Activated naive CD4-positive, alpha-beta T cell treated with anti-CD3 and anti-CD28 coated beads for 36 hours (primary cell): ENCODE results near the gene BAZ2B. TPM values are rescaled to one million over a fixed set of nuclear protein-coding genes. Genes with fewer than 3 reads are reported as not detected.

ENCODE experiments used
- CTCF ChIA-PET: fragments of 350-600 bp; sonication (Branson Sonifier 250); formaldehyde crosslinking; loops from one replicate; lab custom pipeline; 2021; ENCODE audit warnings: antibody characterized with exemption; lab: Charles Lee
- DNase-seq: peaks from one replicate; pipeline ENCODE4 v3.0.0-alpha.2; 2020
- H3K27ac Mint-ChIP-seq: one replicate; pipeline ENCODE4 v1.8.0; 2021; ENCODE audit warnings: mild to moderate bottlenecking, mixed read lengths
- H3K27me3 Mint-ChIP-seq: one replicate; pipeline ENCODE4 v1.8.0; 2021; ENCODE audit warnings: low read depth, mixed read lengths
- H3K36me3 Mint-ChIP-seq: one replicate; pipeline ENCODE4 v1.8.0; 2021; ENCODE audit warnings: low read depth, mixed read lengths
- H3K4me1 Mint-ChIP-seq: one replicate; pipeline ENCODE4 v1.8.0; 2021; ENCODE audit warnings: low read depth, mixed read lengths
- H3K4me3 Mint-ChIP-seq: one replicate; pipeline ENCODE4 v1.8.0; 2021; ENCODE audit warnings: mild to moderate bottlenecking, moderate library complexity, mixed read lengths
- H3K9me3 Mint-ChIP-seq: one replicate; pipeline ENCODE4 v1.8.0; 2021; ENCODE audit warnings: mixed read lengths
- intact Hi-C: fragments of 100-400 bp; cut with micrococcal nuclease; formaldehyde crosslinking; loops from one replicate; pipeline ENCODE4 v1.15.1; 2023
- total RNA-seq, 2 experiments: library from RNA; stranded (reverse); gene quantifications; one replicate each; pipeline ENCODE4 v1.2.3, GENCODE V29; 2021

BAZ2B gene
- total RNA-seq, 2 experiments from 2014 or later = 8.3 to 9.7 TPM

DNA sequence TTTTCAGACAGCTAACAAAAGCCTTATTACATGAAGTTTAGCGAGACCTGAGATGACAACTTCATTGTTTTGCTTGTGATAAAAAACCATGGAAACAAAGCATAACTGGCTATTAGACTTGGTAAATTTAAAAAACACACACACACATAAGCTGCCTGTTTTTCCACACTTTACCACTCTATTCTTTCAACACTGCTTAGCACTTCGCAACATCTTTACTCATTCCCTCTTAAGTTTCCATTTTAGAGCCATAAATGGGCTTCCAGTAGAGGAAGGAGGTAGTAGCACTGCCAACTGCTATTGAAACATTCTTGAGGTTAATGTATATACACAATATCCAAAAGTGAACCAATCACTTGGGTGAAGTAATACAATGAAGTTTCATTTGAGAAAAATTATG, 54.1 kb downstream of the BAZ2B start:
- Mint-ChIP-seq H3K4me3 (no peak overlapping the region), H3K9me3 (no peaks in the 10 kb centered on the region), H3K4me1 (no peaks in the 10 kb centered on the region), H3K36me3 (peaks cover 2% of the 10 kb centered on the region), H3K27ac (no peak overlapping the region), H3K27me3 (no peaks in the 10 kb centered on the region)
- intact Hi-C loops = no loop called here
- CTCF ChIA-PET = no interaction called here
- no peak for DNase-seq

DNA sequence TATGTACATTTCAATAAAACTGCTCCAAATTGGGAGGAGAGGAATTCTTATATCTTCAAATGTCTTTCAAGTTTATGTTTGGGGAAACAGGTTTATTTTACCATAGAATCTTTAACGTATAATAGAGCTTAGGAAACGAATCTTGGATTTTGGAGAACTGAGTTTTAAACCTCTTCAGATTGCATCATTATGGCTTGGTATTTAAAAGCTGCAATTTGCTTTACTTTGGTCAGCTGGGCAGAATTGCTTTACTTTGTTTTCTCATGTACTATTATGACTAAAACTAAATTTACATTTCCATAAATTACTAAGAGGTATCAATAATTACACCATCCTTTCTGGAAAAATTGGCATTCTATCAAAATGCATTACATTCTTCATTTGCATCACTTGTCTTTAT, 54.6 kb downstream of the BAZ2B start:
- Mint-ChIP-seq H3K27ac (no peak overlapping the region), H3K4me1 (no peaks in the 10 kb centered on the region), H3K27me3 (no peaks in the 10 kb centered on the region), H3K9me3 (no peaks in the 10 kb centered on the region), H3K36me3 (peaks cover 2% of the 10 kb centered on the region), H3K4me3 (no peak overlapping the region)
- DNase-seq = no peak
- CTCF ChIA-PET = no interaction called here
- intact Hi-C loops = no loop called here

DNA sequence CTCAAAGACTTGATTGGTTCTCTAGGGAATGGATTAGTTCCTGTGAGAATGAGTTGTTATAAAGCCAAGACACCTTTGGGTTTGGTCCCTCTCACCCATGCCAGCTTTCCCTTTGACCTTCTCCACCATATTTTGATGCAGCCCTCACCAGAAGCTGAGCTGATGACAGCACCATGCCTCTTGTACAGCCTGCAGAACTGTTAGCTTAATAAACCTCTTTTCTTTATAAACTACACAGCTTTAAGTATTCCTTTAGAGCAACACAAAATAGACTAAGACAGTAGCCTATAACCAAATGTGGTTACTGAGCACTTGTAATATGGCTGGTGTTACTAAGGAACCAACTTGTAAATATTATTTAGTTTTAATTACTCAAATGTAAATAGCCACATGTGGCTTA, 55.1 kb downstream of the BAZ2B start:
- CTCF ChIA-PET = no interaction called here
- peaks cover 2% of the 10 kb centered on the region for H3K36me3 Mint-ChIP-seq
- no peaks in the 10 kb centered on the region for H3K27me3 Mint-ChIP-seq
- no peak overlapping the region for H3K27ac Mint-ChIP-seq
- no peak overlapping the region for H3K4me3 Mint-ChIP-seq
- H3K9me3 Mint-ChIP-seq = no peaks in the 10 kb centered on the region
- H3K4me1 Mint-ChIP-seq = no peaks in the 10 kb centered on the region
- no peak for DNase-seq
- intact Hi-C loops = no loop called here

DNA sequence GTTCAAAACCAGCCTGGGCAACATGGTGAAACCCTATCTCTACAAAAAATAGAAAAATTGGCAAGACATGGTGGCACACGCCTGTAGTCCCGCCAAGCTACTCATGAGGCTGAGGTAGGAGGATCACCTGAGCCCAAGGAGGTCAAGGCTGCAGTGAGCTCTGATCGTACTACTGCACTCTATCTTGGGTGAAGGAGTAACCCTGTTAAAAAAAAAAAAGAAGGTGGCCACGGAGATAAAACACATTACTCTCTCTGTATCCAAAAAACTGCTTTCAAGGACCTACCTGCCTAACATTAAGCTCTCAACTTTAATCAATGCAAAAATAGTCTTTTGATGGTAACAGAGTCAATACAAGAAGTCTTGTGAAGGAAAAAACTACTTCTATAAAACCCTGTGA, 57.3 kb downstream of the BAZ2B start:
- H3K4me3 Mint-ChIP-seq = no peak overlapping the region
- H3K4me1 Mint-ChIP-seq = no peaks in the 10 kb centered on the region
- H3K27me3 Mint-ChIP-seq = no peaks in the 10 kb centered on the region
- intact Hi-C loops = loop anchor here (5.0 to 10.0 kb wide), 3 partner anchors 248 to 406 kb away; no protein-coding TSS in a partner anchor
- H3K36me3 Mint-ChIP-seq = no peaks in the 10 kb centered on the region
- DNase-seq = no peak
- CTCF ChIA-PET = interaction anchor here (0.6 kb wide), 1 partner anchor 407 kb away, joined by 7 read pairs; no protein-coding TSS in a partner anchor
- H3K27ac Mint-ChIP-seq = no peak overlapping the region
- H3K9me3 Mint-ChIP-seq = no peaks in the 10 kb centered on the region

DNA sequence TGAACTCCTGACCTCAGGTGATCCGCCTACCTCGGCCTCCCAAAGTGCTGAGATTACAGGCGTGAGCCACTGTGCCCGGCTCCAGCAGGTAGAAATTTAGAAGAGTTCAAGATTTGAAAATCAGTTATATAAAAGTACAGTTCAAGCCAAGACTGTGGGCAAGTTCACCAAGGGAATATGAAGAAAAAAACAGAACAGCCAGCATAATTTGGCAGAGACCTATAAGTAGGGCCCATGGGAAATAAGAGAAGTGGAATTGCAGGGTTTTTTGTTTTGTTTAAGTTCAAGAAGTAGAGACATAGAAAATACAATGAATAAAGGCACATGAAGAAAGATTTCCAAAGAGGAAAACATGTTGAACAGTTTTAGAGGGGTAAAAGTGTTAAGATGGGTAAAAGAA, 57.9 kb downstream of the BAZ2B start:
- Mint-ChIP-seq H3K4me1 (no peaks in the 10 kb centered on the region), H3K36me3 (no peaks in the 10 kb centered on the region), H3K27me3 (no peaks in the 10 kb centered on the region), H3K9me3 (no peaks in the 10 kb centered on the region), H3K4me3 (no peak overlapping the region), H3K27ac (no peak overlapping the region)
- intact Hi-C loops = loop anchor here (5.0 to 10.0 kb wide), 3 partner anchors 249 to 406 kb away; no protein-coding TSS in a partner anchor
- CTCF ChIA-PET = no interaction called here
- DNase-seq = no peak

DNA sequence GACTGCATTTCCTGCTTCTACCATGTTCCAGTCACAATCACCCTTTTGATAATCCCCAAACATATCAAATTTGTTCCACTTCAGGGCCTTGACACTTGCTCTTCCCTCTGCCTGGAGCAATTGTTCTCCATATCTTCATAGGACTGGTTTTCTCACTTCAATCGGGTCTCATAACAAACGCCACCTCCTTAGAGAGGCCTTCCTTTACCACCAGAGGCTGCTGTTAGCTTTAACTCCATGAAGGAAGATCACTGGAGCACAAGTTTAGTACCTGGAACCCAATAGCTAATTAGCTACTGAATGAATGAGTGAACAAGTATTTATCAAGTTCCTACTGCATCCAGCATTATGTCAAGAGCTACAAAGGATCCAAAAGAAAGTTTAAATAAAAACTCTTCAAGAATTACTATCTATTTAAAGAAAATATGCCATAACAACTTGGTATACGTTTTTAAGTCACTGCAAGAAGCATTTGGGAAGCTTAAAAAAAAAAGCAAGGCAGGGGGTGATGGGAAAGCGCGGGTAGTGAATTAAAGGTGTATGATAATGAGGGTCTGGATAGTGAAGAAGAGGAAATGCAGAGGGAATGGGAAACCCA, 58.8 kb downstream of the BAZ2B start:
- Mint-ChIP-seq H3K4me1 (no peaks in the 10 kb centered on the region), H3K4me3 (no peak overlapping the region), H3K27me3 (no peaks in the 10 kb centered on the region), H3K36me3 (no peaks in the 10 kb centered on the region), H3K27ac (no peak overlapping the region), H3K9me3 (no peaks in the 10 kb centered on the region)
- CTCF ChIA-PET = no interaction called here
- DNase-seq = no peak
- intact Hi-C loops = loop anchor here (5.0 to 10.0 kb wide), 3 partner anchors 250 to 407 kb away; no protein-coding TSS in a partner anchor

DNA sequence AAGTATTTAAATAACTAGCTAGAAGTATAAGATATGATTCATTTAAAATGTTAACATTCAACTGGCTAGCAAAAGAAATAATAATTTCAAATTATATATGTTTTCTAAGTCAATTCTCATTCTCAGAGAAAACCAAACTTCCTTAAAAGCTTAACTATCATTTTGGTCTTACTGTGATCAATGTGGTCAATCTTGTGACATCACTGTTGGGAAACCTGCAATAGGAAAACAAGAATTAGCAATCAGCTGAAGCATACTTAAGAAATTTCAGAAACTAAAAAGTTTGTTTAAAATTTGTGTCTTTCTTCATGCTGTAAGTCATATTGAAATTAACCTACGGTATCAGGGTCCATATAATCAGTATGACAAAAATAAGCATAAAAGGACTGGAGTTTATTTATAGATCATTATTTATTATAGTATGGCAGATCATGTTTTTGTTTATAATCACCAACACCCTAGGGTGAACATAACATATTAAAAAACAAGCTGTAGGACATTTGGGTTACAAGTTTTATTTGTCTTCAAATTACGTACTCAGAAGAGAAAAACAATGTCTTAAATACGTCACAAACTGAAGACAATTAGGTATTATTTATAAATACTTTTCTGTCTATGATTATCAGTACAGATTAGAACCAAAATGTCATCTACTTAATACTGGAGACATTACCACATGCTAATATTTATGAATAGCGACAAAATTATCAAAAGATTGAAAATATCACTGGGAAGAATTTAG, 60.5 kb downstream of the BAZ2B start:
- H3K9me3 Mint-ChIP-seq = no peaks in the 10 kb centered on the region
- H3K27ac Mint-ChIP-seq = no peak overlapping the region
- H3K27me3 Mint-ChIP-seq = no peaks in the 10 kb centered on the region
- no peak overlapping the region for H3K4me3 Mint-ChIP-seq
- no peaks in the 10 kb centered on the region for H3K36me3 Mint-ChIP-seq
- no peaks in the 10 kb centered on the region for H3K4me1 Mint-ChIP-seq
- DNase-seq = no peak
- intact Hi-C loops = loop anchor here (5.0 to 10.0 kb wide), 3 partner anchors 251 to 409 kb away; no protein-coding TSS in a partner anchor
- CTCF ChIA-PET = interaction anchor here (0.6 kb wide), 1 partner anchor 54 kb away, joined by 4 read pairs; no protein-coding TSS in a partner anchor

DNA sequence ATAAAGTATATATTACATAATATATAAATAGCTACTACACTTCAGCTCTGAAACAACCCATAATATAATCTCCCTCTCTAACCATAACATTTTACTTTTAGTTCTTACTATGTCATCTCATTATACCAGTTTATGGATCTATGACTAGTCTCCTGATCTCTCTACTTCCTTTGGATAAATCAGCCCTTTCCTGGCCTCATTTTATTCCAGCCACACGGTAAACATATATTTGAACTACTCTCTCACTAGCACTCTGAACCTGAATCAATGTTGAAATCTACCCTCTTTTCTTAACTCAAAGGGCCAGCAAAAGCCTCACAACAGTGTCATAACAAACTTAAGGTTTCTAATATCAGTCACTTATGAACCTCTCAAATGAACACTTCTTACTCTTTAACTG, 62.6 kb downstream of the BAZ2B start:
- CTCF ChIA-PET = no interaction called here
- Mint-ChIP-seq H3K36me3 (no peaks in the 10 kb centered on the region), H3K4me1 (peaks cover 2% of the 10 kb centered on the region), H3K4me3 (no peak overlapping the region), H3K27ac (no peak overlapping the region), H3K27me3 (no peaks in the 10 kb centered on the region), H3K9me3 (no peaks in the 10 kb centered on the region)
- DNase-seq = no peak
- intact Hi-C loops = loop anchor here (10.0 kb wide), 1 partner anchor 411 kb away; no protein-coding TSS in a partner anchor

DNA sequence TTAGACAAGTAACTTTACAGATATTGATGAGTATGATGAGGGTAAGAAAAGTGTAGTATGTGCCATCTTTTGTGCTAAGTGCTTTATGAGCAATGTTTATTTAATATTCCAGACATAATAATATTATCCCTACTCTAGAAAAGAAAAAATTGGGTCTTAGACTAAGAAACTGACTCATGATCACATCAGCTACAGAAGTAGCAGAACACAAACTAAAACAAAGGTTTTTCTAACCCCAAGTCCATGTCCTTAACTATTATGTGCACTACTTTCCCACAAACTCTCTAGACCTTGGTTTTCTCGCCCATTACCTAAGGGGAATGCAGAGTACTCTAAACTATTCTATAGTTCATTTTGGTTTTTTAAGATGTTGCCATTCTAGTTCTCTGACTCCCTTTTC, 64.5 kb downstream of the BAZ2B start:
- Mint-ChIP-seq H3K27me3 (no peaks in the 10 kb centered on the region), H3K4me1 (peaks cover 2% of the 10 kb centered on the region), H3K9me3 (no peaks in the 10 kb centered on the region), H3K36me3 (no peaks in the 10 kb centered on the region), H3K4me3 (no peak overlapping the region), H3K27ac (no peak overlapping the region)
- intact Hi-C loops = loop anchor here (10.0 kb wide), 1 partner anchor 413 kb away; no protein-coding TSS in a partner anchor
- no peak for DNase-seq
- CTCF ChIA-PET = no interaction called here

DNA sequence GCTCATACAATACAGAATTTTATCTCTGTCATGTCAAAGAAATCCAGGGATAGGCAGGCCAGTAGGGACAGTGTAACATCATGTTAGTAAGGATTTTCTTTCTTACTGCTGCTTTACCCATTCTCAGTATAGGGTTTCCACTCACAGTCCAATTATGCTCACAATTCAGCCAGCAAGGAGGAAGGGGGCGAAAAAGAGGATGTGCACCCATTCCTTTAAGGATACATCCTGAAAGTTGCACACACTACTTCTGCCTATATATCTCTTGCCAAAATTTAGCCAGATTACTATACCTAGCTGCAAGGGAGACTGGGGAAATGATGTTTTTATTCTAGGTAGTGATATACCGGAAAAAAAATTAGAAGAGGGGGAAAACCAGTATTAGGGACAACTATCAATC, 66.1 kb downstream of the BAZ2B start:
- Mint-ChIP-seq H3K9me3 (no peaks in the 10 kb centered on the region), H3K27me3 (no peaks in the 10 kb centered on the region), H3K36me3 (no peaks in the 10 kb centered on the region), H3K27ac (no peak overlapping the region), H3K4me1 (peaks cover 2% of the 10 kb centered on the region), H3K4me3 (no peak overlapping the region)
- CTCF ChIA-PET = interaction anchor here (0.7 kb wide), 1 partner anchor 526 kb away, joined by 3 read pairs; no protein-coding TSS in a partner anchor
- intact Hi-C loops = loop anchor here (10.0 kb wide), 1 partner anchor 415 kb away; no protein-coding TSS in a partner anchor
- no peak for DNase-seq

DNA sequence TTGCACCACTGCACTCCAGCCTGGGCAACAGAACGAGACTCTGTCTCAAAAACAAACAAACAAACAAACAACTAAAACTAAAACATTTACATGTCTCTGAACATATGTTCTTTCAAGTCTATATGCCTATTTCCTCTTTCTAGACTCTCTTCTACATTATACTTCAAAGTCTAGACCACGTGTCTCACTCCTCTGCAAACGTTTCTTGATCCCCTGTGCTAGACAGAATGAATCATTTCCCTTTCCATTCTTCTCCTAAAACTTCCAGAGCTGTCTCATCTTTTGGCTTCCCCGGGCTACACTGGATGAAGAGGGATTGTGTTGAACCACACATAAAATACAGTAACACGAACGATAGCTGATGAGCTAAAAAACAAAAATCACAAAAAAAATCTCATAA, 67.1 kb downstream of the BAZ2B start:
- Mint-ChIP-seq H3K36me3 (no peaks in the 10 kb centered on the region), H3K27ac (no peak overlapping the region), H3K4me3 (no peak overlapping the region), H3K4me1 (peaks cover 2% of the 10 kb centered on the region), H3K27me3 (no peaks in the 10 kb centered on the region), H3K9me3 (no peaks in the 10 kb centered on the region)
- intact Hi-C loops = no loop called here
- CTCF ChIA-PET = interaction anchor here (0.7 kb wide), 1 partner anchor 19 kb away, joined by 3 read pairs; no protein-coding TSS in a partner anchor
- no peak for DNase-seq

DNA sequence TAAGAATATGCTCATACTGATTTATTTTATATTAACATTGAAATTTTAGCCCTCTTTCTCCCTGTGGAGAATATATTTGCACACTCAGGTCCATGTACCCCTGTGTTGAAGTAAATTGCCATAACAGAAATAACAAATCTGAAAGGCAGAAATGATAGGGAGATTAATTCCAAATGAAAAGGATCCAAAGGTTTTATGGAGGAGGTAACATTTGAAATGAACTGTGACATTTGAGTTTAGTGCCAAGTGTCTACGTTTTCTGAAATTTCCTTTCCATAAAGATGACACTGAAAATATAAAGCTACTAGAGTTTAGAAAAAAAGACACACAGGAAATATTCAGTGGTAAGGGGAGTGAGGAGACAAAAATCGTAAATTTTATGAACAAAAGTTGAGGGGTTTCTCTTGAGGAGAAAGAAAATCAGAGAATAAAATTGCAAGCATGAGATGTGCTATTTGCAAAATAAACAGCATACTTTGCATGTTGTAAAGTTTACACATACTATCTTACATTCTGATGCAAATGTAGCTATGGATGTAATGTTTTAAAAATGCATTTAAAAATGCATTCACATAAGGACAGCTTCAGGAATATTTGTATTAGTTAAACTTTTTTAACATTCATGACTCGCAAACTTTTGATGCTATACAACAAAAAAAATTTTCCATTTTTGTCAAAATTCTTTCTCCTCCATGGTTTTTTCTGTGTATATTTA, 69.5 kb downstream of the BAZ2B start:
- Mint-ChIP-seq H3K27me3 (no peaks in the 10 kb centered on the region), H3K27ac (no peak overlapping the region), H3K4me3 (no peak overlapping the region), H3K4me1 (peaks cover 2% of the 10 kb centered on the region), H3K9me3 (peaks cover 5% of the 10 kb centered on the region), H3K36me3 (peaks cover 6% of the 10 kb centered on the region)
- DNase-seq = no peak
- intact Hi-C loops = no loop called here
- CTCF ChIA-PET = no interaction called here
